GM12875 (cell line): Measurements from ENCODE around the gene ELP1.

Experiments used
- H3K4me3 ChIP-seq: one replicate; pipeline ENCODE4 v1.5.1; 2011; ENCODE audit warnings: low read depth, low read length, control low read depth
- CTCF ChIP-seq: IDR thresholded peaks from 2 replicates; pipeline ENCODE4 v1.5.1; 2011; ENCODE audit warnings: low read depth, mild to moderate bottlenecking, control low read depth, inconsistent platforms, low read length, moderate library complexity, borderline replicate concordance; ENCODE audit not compliant: insufficient read depth

ELP1 gene

GRCh38 chr9:108865037-108865436 is 68.9 kb downstream of the ELP1 start:
- H3K4me3 ChIP-seq, result no peak overlapping the region
- TF ChIP-seq CTCF, result no peak

- no peak for TF ChIP-seq CTCF
- no peak overlapping the region for H3K4me3 ChIP-seq
Measured at GRCh38 chr9:108864446-108864845, 69.5 kb downstream of the ELP1 start.

GRCh38 chr9:108863891-108864290 is 70.0 kb downstream of the ELP1 start:
- TF ChIP-seq CTCF, result no peak
- H3K4me3 ChIP-seq, result no peak overlapping the region

- no peak for TF ChIP-seq CTCF
- H3K4me3 ChIP-seq, result no peak within 1 kb of the TSS
Measured at GRCh38 chr9:108861997-108862396, 71.9 kb downstream of the ELP1 start, which contains the start of gene ACTL7A. Gene ACTL7A, plus strand, starts transcription at chr9:108862266. Its CDS starts 57 bp downstream, at chr9:108862323.

GRCh38 chr9:108861464-108861863 is 72.5 kb downstream of the ELP1 start:
- no peak for TF ChIP-seq CTCF
- H3K4me3 ChIP-seq, result no peak overlapping the region

- no peak overlapping the region for H3K4me3 ChIP-seq
- no peak for TF ChIP-seq CTCF
Measured at GRCh38 chr9:108860764-108861163, 73.2 kb downstream of the ELP1 start.

GRCh38 chr9:108860354-108860753 is 73.6 kb downstream of the ELP1 start:
- H3K4me3 ChIP-seq, result no peak overlapping the region
- no peak for TF ChIP-seq CTCF
